ENCODE results near the gene NDRG4.

Gene NDRG4

GRCh38 chr16:58499615-58500351 lies at the start of gene NDRG4:
Gene NDRG4 (plus strand): TSS chr16:58500143. CDS start chr16:58500249, 106 bp downstream.
- Histone ChIP-seq H3K9me3 (replicated peaks in 1 of 11) (no peaks in the 10 kb centered on the region), H3K4me1 (peaks cover 12 to 49% (median 38%) of the 10 kb centered on the region in 10 experiments), H4K20me1 (peaks cover 0 to 14% (median 0%) of the 10 kb centered on the region in 11 experiments; a peak in 5 of 22 replicates), H3K4me2 (peak within 1 kb of the TSS; percentile 72 to 91 (median 86); a peak in 21 of 22 replicates), H3K27me3 (peaks cover 24 to 37% (median 31%) of the 10 kb centered on the region in 11 experiments), H3K4me3 (peak within 1 kb of the TSS in 6 of 10 experiments; percentile 37 to 63 (median 51); a peak in 9 of 20 replicates), H3K36me3 (no peaks in the 10 kb centered on the region), H3K9ac (peak within 1 kb of the TSS in 2 of 11 experiments; percentile 42 to 64; a peak in 5 of 22 replicates), H3K27ac (no peak within 1 kb of the TSS)
- TF ChIP-seq Cebpa-rat (IDR thresholded peaks at IDR 0.05) = no peak

- Histone ChIP-seq H3K27ac (peak overlapping the region in 8 of 11 experiments; percentile 18 to 70 (median 44); a peak in 11 of 22 replicates), H3K4me2 (peak overlapping the region in 9 of 11 experiments; percentile 70 to 87 (median 77); a peak in 18 of 22 replicates), H3K27me3 (no peaks in the 10 kb centered on the region), H4K20me1 (no peaks in the 10 kb centered on the region; a peak in 1 of 22 replicates), H3K9ac (peak overlapping the region in 2 of 11 experiments; percentile 22 to 35; a peak in 1 of 22 replicates), H3K4me1 (peaks cover 7 to 42% (median 32%) of the 10 kb centered on the region in 10 experiments; a peak in 18 of 20 replicates), H3K4me3 (no peak overlapping the region), H3K9me3 (replicated peaks in 1 of 11) (no peaks in the 10 kb centered on the region), H3K36me3 (no peaks in the 10 kb centered on the region)
- TF ChIP-seq Cebpa-rat (IDR thresholded peaks at IDR 0.05) = no peak
Measured at GRCh38 chr16:58450590-58450989, 49.4 kb upstream of the NDRG4 start.

GRCh38 chr16:58451265-58451689 lies 48.7 kb upstream of the NDRG4 start:
- no peak overlapping the region for H3K4me3 ChIP-seq
- no peak overlapping the region for H3K9ac ChIP-seq
- peak overlapping the region in 3 of 11 experiments; percentile 1 to 62 (median 54); a peak in 1 of 22 replicates for H3K27ac ChIP-seq
- H3K36me3 ChIP-seq = no peaks in the 10 kb centered on the region
- no peaks in the 10 kb centered on the region; a peak in 1 of 22 replicates for H4K20me1 ChIP-seq
- no peaks in the 10 kb centered on the region for H3K9me3 ChIP-seq (replicated peaks in 1 of 11)
- peaks cover 7 to 42% (median 32%) of the 10 kb centered on the region in 10 experiments; a peak in 18 of 20 replicates for H3K4me1 ChIP-seq
- H3K27me3 ChIP-seq = no peaks in the 10 kb centered on the region
- TF ChIP-seq Cebpa-rat (IDR thresholded peaks at IDR 0.05) = no peak
- H3K4me2 ChIP-seq = peak overlapping the region in 7 of 11 experiments; percentile 70 to 87 (median 77); a peak in 11 of 22 replicates

GRCh38 chr16:58451945-58452401 lies 48.0 kb upstream of the NDRG4 start:
- no peak for TF ChIP-seq Cebpa-rat (IDR thresholded peaks at IDR 0.05)
- Histone ChIP-seq H3K36me3 (no peaks in the 10 kb centered on the region), H3K4me2 (peak overlapping the region in 2 of 11 experiments; percentile 10 to 15; a peak in 1 of 22 replicates), H4K20me1 (no peaks in the 10 kb centered on the region; a peak in 1 of 22 replicates), H3K4me1 (peaks cover 7 to 42% (median 32%) of the 10 kb centered on the region in 10 experiments; a peak in 18 of 20 replicates), H3K27ac (peak overlapping the region in 1 of 11 experiments; percentile 1; a peak in 1 of 22 replicates), H3K4me3 (no peak overlapping the region), H3K9me3 (replicated peaks in 1 of 11) (no peaks in the 10 kb centered on the region), H3K9ac (no peak overlapping the region), H3K27me3 (no peaks in the 10 kb centered on the region)

GRCh38 chr16:58452640-58453039 lies 47.3 kb upstream of the NDRG4 start:
- Histone ChIP-seq H3K4me1 (peaks cover 7 to 42% (median 32%) of the 10 kb centered on the region in 10 experiments; a peak in 18 of 20 replicates), H3K4me2 (no peak overlapping the region), H3K9ac (no peak overlapping the region), H3K27ac (no peak overlapping the region), H3K27me3 (no peaks in the 10 kb centered on the region), H3K36me3 (no peaks in the 10 kb centered on the region), H3K4me3 (no peak overlapping the region), H4K20me1 (no peaks in the 10 kb centered on the region; a peak in 1 of 22 replicates), H3K9me3 (replicated peaks in 1 of 11) (no peaks in the 10 kb centered on the region)
- TF ChIP-seq Cebpa-rat (IDR thresholded peaks at IDR 0.05) = no peak

GRCh38 chr16:58454178-58454577 lies 45.8 kb upstream of the NDRG4 start:
- Histone ChIP-seq H3K4me3 (no peak overlapping the region), H3K27me3 (no peaks in the 10 kb centered on the region), H3K4me2 (no peak overlapping the region), H3K27ac (no peak overlapping the region), H3K9ac (no peak overlapping the region), H4K20me1 (no peaks in the 10 kb centered on the region; a peak in 1 of 22 replicates), H3K9me3 (replicated peaks in 1 of 11) (no peaks in the 10 kb centered on the region), H3K36me3 (no peaks in the 10 kb centered on the region), H3K4me1 (peaks cover 7 to 35% (median 27%) of the 10 kb centered on the region in 10 experiments; a peak in 19 of 20 replicates)
- TF ChIP-seq Cebpa-rat (IDR thresholded peaks at IDR 0.05) = no peak

GRCh38 chr16:58454856-58455255 lies 45.1 kb upstream of the NDRG4 start:
- no peak overlapping the region for H3K4me2 ChIP-seq
- no peak overlapping the region for H3K9ac ChIP-seq
- H3K36me3 ChIP-seq = no peaks in the 10 kb centered on the region
- H3K4me3 ChIP-seq = no peak overlapping the region
- no peaks in the 10 kb centered on the region for H3K9me3 ChIP-seq (replicated peaks in 1 of 11)
- 0 out of 22 replicates have a peak, but pooled peaks cover 0 to 4% (median 0%) of the 10 kb centered on the region in 11 experiments for H3K27me3 ChIP-seq
- no peak for TF ChIP-seq Cebpa-rat (IDR thresholded peaks at IDR 0.05)
- no peaks in the 10 kb centered on the region; a peak in 1 of 22 replicates for H4K20me1 ChIP-seq
- H3K27ac ChIP-seq = no peak overlapping the region
- peaks cover 1 to 28% (median 20%) of the 10 kb centered on the region in 10 experiments; a peak in 19 of 20 replicates for H3K4me1 ChIP-seq

GRCh38 chr16:58455750-58456149 lies 44.2 kb upstream of the NDRG4 start:
- Histone ChIP-seq H3K4me1 (peaks cover 0 to 19% (median 11%) of the 10 kb centered on the region in 10 experiments; a peak in 17 of 20 replicates), H3K4me3 (no peak overlapping the region), H3K4me2 (no peak overlapping the region), H3K27ac (no peak overlapping the region), H3K9ac (no peak overlapping the region), H3K36me3 (no peaks in the 10 kb centered on the region), H3K27me3 (peaks cover 0 to 13% (median 5%) of the 10 kb centered on the region in 11 experiments; a peak in 15 of 22 replicates), H3K9me3 (replicated peaks in 1 of 11) (no peaks in the 10 kb centered on the region), H4K20me1 (no peaks in the 10 kb centered on the region; a peak in 1 of 22 replicates)
- TF ChIP-seq Cebpa-rat (IDR thresholded peaks at IDR 0.05) = no peak

- H3K9ac ChIP-seq = no peak overlapping the region
- H3K4me2 ChIP-seq = no peak overlapping the region
- H3K27me3 ChIP-seq = peaks cover 3 to 17% (median 10%) of the 10 kb centered on the region in 11 experiments; a peak in 19 of 22 replicates
- no peaks in the 10 kb centered on the region for H3K36me3 ChIP-seq
- no peak overlapping the region for H3K27ac ChIP-seq
- H4K20me1 ChIP-seq = peaks cover 0 to under 1% (median 0%) of the 10 kb centered on the region in 11 experiments; a peak in 1 of 22 replicates
- no peaks in the 10 kb centered on the region for H3K9me3 ChIP-seq (replicated peaks in 1 of 11)
- H3K4me3 ChIP-seq = no peak overlapping the region
- H3K4me1 ChIP-seq = peaks cover 0 to 15% (median 6%) of the 10 kb centered on the region in 10 experiments; a peak in 13 of 20 replicates
- TF ChIP-seq Cebpa-rat (IDR thresholded peaks at IDR 0.05) = no peak
Measured at GRCh38 chr16:58456193-58456592, 43.8 kb upstream of the NDRG4 start.
